Transverse colon (tissue), 3 donors: ENCODE measurements around the gene FBXL19.

ENCODE experiments used
- CTCF ChIP-seq, 5 experiments: fragments of 200-600 bp in 3 of 5; fragments of 450-650 bp in 2 of 5; sonication (generic) in 3 of 5; IDR thresholded peaks; 1 replicate in 2 of 5; 2 replicates in 3 of 5; pipeline ENCODE4 v1.5.1; 2016 to 2017; ENCODE audit warnings: antibody characterized with exemption in 5 of 5, inconsistent platforms in 3 of 5, mild to moderate bottlenecking in 2 of 5, moderate library complexity in 1 of 5
- EP300 ChIP-seq: sonication (generic); formaldehyde crosslinking; IDR thresholded peaks from one replicate; pipeline ENCODE4 v1.6.1; 2017; ENCODE audit warnings: antibody characterized with exemption, low read depth
- POLR2A ChIP-seq: fragments of 450-650 bp; IDR thresholded peaks from one replicate; pipeline ENCODE4 v1.6.1; 2016; ENCODE audit warnings: antibody characterized with exemption, mild to moderate bottlenecking, moderate library complexity

GRCh38 chr16:30895627-30896260 lies 27.6 kb upstream of the FBXL19 start:
- TF ChIP-seq POLR2A: no peak
- TF ChIP-seq CTCF (IDR thresholded peaks at IDR 0.05): no peak
- TF ChIP-seq EP300: no peak
